Left ventricle myocardium inferior (tissue), 1 donor: ENCODE data around the gene HNMT. TPM values are rescaled to one million over a fixed set of nuclear protein-coding genes. Genes with fewer than 3 reads are reported as not detected.

ENCODE experiments used
- DNase-seq: peaks from one replicate; pipeline ENCODE4 v3.0.0-alpha.2; 2020
- H3K27ac ChIP-seq: fragments of 200-600 bp; replicated peaks from 2 replicates; pipeline ENCODE4 v1.8.0; 2021
- H3K27me3 ChIP-seq: fragments of 200-600 bp; 2 replicates; pipeline ENCODE4 v1.8.0; 2021; ENCODE audit warnings: low read depth
- H3K36me3 ChIP-seq: fragments of 200-600 bp; 2 replicates; pipeline ENCODE4 v1.8.0; 2021
- H3K4me1 ChIP-seq: fragments of 200-600 bp; 2 replicates; pipeline ENCODE4 v1.8.0; 2021
- H3K4me3 ChIP-seq: fragments of 200-600 bp; 2 replicates; pipeline ENCODE4 v1.8.0; 2021; ENCODE audit warnings: mild to moderate bottlenecking, moderate library complexity
- H3K9me3 ChIP-seq: fragments of 200-600 bp; replicated peaks from 2 replicates; pipeline ENCODE4 v1.8.0; 2021
- CTCF ChIP-seq: fragments of 200-600 bp; IDR thresholded peaks from 2 replicates; pipeline ENCODE4 v1.8.0; 2021; ENCODE audit warnings: antibody characterized with exemption, mild to moderate bottlenecking, borderline replicate concordance
- intact Hi-C: fragments of 100-400 bp; cut with micrococcal nuclease; formaldehyde crosslinking; loops from one replicate; pipeline ENCODE4 v1.11.0; 2022
- total RNA-seq: library from RNA; stranded (reverse); fragmentation: NEBNext Ultra II Directional; extraction: Animal tissue kit (Norgen Biotek cat#: 25700); gene quantifications from one replicate; pipeline ENCODE4 v1.2.1, GENCODE V29; 2021
- donor health status: DM: no; HTN: yes; CAD: no; lungs with severe emphysema.

Gene HNMT
- total RNA-seq, 1 donor from 2014 or later = 11.7 TPM

- DNase-seq = no peak
- Histone ChIP-seq H3K36me3 (peaks cover 22% of the 10 kb centered on the region), H3K9me3 (peaks cover 4% of the 10 kb centered on the region), H3K27ac (no peak overlapping the region), H3K27me3 (no peaks in the 10 kb centered on the region), H3K4me3 (no peak overlapping the region), H3K4me1 (no peaks in the 10 kb centered on the region)
- intact Hi-C loops = no loop called here
- no peak for TF ChIP-seq CTCF
Observed at GRCh38 chr2:138007431-138007830, 43.2 kb downstream of the HNMT start.

- intact Hi-C loops = no loop called here
- Histone ChIP-seq H3K27ac (no peak overlapping the region), H3K4me1 (no peaks in the 10 kb centered on the region), H3K9me3 (peaks cover 4% of the 10 kb centered on the region), H3K4me3 (no peak overlapping the region), H3K27me3 (no peaks in the 10 kb centered on the region), H3K36me3 (peaks cover 7% of the 10 kb centered on the region)
- no peak for TF ChIP-seq CTCF
- no peak for DNase-seq
Observed at GRCh38 chr2:138009622-138010021, 45.3 kb downstream of the HNMT start.

- Histone ChIP-seq H3K27ac (no peak overlapping the region), H3K27me3 (no peaks in the 10 kb centered on the region), H3K4me1 (no peaks in the 10 kb centered on the region), H3K4me3 (no peak overlapping the region), H3K36me3 (peaks cover 4% of the 10 kb centered on the region), H3K9me3 (peaks cover 4% of the 10 kb centered on the region)
- no peak for DNase-seq
- TF ChIP-seq CTCF = no peak
- intact Hi-C loops = no loop called here
Observed at GRCh38 chr2:138010890-138011289, 46.6 kb downstream of the HNMT start.

- intact Hi-C loops = no loop called here
- no peak for TF ChIP-seq CTCF
- H3K27ac ChIP-seq = no peak overlapping the region
- peaks cover 4% of the 10 kb centered on the region for H3K9me3 ChIP-seq
- no peaks in the 10 kb centered on the region for H3K27me3 ChIP-seq
- DNase-seq = no peak
- H3K36me3 ChIP-seq = peaks cover 4% of the 10 kb centered on the region
- H3K4me1 ChIP-seq = no peaks in the 10 kb centered on the region
- H3K4me3 ChIP-seq = no peak overlapping the region
Observed at GRCh38 chr2:138012082-138012481, 47.8 kb downstream of the HNMT start.

GRCh38 chr2:138012968-138013367 is 48.7 kb downstream of the HNMT start:
- H3K27me3 ChIP-seq = no peaks in the 10 kb centered on the region
- intact Hi-C loops = no loop called here
- peaks cover 2% of the 10 kb centered on the region for H3K9me3 ChIP-seq
- no peaks in the 10 kb centered on the region for H3K36me3 ChIP-seq
- DNase-seq = no peak
- H3K4me3 ChIP-seq = no peak overlapping the region
- no peak for TF ChIP-seq CTCF
- no peak overlapping the region for H3K27ac ChIP-seq
- H3K4me1 ChIP-seq = no peaks in the 10 kb centered on the region

- Histone ChIP-seq H3K4me1 (no peaks in the 10 kb centered on the region), H3K9me3 (no peaks in the 10 kb centered on the region), H3K36me3 (no peaks in the 10 kb centered on the region), H3K4me3 (no peak overlapping the region), H3K27ac (no peak overlapping the region), H3K27me3 (no peaks in the 10 kb centered on the region)
- no peak for TF ChIP-seq CTCF
- no peak for DNase-seq
- intact Hi-C loops = no loop called here
Observed at GRCh38 chr2:138013639-138014038, 49.4 kb downstream of the HNMT start.
